GM18861 (cell line): ENCODE data around the gene CRKL.
A peak's percentile ranks its signal among the peaks of the same experiment; 100 is the strongest.

Source experiments
- ATAC-seq: cut with Tn5 transposase; IDR thresholded peaks from one replicate; pipeline ENCODE4 v1.9.1; 2021; ENCODE audit not compliant: unreplicated experiment

Gene CRKL

DNA sequence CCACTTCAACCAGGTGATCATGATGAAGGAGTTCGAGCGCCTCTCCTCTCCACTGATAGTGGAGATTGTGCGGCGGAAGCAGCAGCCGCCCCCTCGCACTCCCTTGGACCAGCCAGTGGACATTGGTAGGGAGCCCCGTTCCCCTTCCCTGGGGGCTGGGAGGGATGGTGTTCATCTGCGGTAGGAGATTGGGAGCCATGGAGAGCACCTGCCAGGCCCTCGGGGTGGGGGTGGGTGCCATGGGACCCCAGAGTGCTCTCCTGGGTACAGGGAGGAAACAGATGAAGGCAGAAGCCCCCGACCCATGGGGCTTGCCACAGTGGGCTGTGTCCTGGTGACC is 77.7 kb downstream of the CRKL start:
- no peak for ATAC-seq

DNA sequence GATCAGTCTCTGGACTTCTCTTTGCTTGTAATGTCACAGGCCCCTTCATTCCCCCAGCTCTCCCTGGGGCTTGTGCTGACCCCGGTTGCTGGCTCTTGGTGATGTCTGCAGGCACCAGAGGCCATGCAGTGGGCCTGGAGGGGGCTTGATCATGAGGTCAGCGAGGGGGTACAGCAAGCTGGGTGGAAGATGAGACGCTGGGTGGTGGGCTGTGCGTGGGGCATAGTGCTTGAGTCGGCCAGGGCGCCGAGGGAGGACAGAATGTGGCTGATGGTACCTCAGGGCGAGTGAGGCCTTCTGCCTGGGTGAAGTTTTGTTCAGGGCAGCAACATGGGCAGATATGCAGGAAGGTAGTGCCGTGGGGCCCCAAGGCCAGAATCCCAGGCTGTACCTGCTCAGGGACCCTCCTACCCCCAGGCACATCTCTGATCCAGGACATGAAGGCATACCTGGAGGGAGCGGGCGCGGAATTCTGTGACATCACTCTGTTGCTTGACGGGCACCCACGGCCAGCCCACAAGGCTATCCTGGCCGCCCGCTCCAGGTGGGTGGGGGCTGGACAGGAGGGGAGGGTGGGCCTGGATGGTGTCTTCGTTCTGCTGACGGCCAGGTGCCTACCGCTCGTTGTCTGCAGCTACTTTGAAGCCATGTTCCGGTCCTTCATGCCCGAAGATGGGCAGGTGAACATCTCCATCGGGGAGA is 78.3 kb downstream of the CRKL start:
- ATAC-seq = no peak

DNA sequence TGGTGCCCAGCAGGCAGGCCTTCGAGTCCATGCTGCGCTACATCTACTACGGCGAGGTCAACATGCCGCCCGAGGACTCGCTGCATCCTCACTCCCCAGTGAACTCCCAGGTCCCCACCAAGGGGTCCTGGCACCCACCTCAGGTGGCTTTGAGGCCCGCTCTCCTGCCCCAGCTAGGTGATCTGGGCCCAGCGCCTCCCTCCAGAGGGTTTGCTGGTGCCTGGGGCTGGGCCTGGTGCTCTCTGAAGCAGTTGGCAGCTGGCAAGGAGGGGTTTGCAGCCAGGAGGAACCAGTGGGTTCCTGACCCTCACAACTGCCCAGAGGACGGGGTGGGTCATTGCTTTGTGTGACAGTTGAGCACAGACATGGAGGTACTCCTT is 78.8 kb downstream of the CRKL start:
- no peak for ATAC-seq

DNA sequence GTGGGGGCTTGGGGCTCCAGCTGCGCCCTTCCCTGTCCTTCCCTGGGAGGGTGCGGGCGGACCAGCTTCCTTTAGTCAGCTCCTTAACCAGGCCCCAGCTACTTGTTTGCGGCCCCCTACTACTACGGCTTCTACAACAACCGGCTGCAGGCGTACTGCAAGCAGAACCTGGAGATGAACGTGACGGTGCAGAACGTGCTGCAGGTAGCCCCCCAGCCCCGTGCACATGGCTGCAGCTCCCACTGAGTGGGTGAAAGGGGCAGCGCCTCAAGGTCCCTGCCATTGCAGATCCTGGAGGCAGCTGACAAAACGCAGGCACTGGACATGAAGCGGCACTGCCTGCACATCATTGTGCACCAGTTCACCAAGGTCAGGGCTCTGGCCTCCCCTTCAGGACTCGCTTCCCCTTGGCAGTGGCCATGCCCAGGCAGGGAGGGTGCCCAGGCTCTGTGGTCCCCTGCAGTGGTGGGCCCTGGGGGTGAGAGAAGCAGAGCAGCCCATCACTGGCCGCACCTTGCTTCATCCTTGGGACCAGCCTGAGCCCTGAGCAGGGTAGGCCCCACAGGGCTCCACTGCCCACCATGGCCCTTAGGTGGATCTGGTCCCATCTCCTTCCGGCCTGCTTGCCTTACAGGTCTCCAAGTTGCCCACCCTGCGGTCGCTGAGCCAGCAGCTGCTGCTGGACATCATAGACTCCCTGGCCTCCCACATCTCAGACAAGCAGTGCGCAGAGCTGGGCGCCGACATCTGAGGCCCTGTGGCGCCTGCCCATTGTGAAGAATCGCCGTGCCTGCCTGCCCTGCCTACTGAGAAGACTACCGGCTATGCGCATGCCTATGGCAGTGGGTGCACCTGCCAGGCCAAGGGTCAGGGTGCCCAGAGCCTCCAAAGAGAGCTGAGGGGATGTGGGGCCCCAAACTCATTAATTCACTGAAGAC is 79.7 kb downstream of the CRKL start:
- no peak for ATAC-seq

DNA sequence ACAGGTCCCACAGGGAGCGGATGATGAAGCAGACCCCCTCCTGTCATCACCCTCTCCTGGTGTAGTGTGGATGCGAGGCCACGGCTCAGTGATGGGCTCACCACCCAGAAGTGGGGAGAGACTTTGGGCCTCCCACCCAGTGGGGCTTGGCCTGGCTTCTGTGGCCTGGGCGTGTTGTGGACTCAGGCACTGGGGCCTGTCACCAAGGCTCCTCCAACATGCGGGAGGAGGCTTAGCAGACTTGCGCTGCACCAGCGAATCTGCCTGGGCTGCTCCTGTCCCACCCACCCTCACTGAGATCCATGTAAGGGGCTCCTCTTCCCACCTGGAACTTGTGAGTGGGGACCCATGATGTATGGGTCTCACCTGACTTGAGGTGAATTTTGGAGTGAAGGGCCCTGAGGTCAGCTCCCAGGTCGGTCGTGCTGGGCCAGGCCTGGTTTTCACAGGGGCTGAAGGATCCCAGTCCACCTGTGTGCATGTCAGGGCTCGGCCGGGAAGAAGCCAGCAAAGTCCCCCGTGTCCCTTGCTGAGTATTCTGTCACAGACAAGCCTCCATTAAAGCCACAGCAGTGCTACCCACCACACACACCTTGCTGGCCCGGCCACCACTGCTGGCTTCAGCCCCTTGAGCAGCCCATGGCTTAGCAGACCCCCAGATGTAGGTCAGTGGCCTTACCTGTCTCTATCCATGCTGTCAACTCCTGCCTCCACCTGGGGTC is 80.5 kb downstream of the CRKL start:
- no peak for ATAC-seq

DNA sequence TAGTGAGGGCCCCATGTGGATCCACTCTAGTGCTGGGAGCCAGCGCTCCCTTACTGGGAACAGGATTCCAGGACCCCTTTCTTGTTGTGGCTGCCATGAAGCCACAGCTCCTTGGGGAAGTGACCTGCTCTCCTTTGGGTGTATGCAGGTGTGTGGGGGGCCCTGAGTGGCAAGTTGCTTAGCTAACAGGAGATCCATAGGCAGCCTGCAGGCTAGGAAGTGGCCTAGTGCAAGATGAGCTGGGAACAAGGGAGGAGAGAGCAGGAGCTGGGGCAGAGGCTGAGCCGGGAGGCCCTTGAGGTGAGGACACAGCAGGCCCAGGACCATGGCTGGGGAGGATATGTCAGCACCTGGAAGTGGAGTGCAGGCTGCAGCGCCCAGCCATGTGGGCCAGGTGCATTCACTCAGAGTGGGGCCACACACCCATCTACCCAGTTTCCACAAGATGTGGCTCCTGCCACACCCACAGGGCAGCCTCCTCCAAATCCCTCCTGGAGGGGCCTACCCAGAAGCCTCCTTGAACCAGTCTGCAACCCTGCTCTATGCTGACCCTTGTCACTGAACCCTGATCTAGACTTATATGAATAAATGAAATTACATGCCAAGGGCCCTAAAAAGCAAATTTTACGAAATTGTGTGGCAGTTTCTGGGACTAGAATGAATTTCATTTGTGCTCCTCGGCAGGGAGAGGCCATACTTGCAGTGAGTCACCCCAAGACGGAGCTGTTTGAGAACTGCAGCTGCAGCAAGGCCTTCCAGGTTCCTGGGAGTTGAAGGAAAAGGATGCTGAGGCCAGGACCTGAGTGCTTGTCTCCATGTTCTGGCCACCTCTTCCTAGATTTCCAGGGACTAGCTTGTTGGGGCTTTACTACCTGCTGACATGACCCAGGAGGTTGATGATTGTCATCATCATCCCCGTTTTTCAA is 81.5 kb downstream of the CRKL start:
- no peak for ATAC-seq

DNA sequence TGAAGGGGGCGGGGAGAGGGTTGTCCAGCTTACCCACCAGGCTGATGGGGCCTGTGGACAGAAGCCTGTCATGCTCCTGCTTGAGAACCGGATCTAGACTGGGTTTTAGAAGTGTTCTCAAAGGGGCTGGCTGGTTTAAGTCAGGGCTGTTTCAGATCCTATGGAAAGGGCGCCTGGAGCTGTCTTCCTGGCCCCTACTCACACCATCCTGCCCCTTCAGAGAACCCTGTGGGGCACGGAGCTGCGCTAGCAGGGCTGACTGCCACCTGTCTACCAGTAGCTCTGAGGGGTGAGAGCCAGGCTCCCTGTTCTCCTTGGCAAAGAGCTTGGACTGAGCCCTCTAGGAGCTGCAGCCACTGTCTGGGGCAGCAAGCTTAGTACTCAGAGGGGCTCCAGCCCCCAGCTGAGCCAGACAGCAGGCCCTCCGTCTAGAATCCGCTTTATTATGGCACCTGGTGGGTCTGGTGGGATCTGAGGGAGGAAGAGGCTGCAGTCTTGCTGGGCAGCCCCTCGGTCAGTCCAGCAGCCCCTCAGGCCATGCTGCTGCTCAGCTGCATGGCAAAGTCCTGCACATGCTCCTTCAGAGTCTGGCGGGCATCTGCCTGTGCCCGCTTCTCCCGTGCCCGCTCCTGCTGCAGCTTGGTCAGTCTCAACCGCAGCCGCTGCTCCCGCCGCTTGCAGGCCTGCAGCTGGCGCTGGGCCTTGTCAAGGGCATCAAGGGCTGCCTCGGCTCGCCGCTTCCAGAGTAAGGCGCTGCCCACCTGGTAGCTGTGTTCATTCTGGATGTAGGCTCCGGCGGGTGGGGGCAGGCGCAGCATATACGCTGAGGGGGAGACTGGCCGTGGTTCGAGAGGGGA is 82.4 kb downstream of the CRKL start:
- no peak for ATAC-seq

DNA sequence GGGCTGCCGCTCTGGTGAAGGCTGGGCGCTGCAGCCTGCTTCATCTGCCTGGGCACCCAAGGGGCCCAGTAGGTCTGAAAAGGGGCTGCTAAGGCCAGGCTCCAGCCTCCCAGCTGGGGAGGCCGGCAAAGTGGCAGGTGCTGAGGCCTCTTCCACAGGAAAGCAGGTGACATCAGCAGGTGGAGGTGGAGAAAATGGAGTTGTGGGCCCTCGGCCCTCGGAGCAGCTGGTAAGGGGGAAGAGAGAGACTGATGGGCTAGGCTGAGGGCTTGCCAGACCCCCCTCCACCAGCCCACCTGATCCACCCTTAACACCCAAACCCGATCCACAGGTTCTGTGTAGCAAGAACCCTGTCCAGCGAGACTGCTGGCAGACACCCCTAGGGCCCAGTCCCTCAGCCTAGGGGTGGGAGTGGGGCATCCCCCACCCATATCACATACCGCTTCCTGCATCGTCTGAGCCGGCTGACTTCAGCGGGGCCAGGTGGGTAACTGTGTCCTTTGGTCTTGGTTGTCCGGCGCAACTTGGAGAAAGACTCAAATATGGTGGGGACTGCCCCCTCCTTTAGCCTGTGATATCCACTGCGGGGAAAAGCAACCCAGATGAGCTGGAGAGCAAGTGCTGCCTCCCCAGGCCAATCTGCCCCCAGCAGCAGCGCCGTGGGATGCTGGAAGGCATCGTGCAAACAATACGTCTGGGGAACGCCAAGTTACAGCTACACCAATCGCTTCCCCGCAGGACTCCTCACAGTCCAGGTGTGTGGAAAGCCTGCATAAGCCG is 83.2 kb downstream of the CRKL start:
- no peak for ATAC-seq

DNA sequence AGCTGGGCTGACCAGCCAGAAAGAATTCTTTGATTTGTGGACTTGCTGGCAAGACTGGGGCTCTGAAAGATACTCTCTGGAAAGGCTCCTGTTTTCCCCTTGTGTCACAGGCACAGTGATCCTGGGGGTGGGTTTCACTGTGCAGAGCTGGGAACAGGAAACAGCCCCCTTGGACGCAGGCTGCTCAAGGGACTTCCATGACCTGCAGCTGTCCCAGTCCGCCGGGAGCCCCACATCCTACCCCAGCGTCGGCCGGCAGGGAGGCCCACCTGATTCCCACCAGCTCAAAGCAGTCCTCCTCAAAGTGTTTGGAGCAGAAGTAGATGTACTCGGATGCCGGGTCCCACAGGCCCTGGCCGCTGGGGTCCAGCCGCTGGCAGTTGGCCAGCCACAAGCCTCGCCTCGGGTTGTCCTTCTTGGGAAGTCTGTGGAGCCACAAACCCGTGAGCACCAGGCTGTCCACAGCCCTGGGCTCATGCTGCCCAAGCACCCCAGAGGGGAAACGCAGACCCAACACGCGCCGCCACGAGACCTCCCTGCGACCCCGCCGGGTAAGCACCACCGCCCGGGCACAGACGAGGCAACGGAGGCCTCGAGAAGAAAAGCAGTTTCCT is 83.9 kb downstream of the CRKL start:
- no peak for ATAC-seq

DNA sequence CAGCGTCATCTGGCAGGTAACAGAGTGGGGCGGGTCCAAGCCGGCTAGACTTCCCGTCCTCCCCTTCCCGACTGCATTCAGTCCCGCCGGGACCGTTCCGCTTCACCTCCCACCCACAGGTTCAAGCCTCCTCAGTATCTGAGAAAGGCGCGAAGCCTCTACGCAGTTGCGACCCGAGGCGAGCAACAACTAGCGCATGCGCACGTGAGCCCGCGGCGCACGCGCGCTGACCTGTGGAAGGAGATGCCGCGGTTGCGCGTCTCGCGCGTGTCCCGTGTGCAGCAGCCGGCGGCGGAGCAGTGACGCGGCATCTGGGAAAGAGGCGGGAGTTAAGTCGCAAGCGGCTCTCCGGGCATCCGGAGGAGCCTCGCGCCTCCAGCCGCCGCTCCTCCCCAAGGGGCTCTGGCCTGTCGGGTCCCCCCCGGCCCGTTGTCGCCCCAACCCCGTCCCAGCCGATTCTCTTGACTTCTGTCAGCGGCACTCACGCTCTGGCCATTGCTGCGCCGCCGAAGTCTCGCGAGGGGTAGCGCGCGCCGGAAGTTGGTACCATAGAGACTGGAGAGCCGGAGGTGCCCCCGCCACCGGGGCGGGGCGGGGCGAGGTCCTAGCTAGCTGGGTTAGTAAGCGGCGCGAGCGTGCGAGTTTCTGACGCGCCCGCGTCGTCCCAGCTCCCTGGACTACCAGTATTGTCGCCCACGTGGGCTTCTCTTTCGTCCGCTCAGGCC is 84.6 kb downstream of the CRKL start, which contains the start of gene THAP7:
THAP7 (minus strand) TSS at position 518 of the 725 bp plus-strand sequence; CDS start at position 311, 207 bp downstream.
- ATAC-seq = peak; percentile 64
